Measurements from ENCODE around the gene MUC22. TPM values are rescaled to one million over a fixed set of nuclear protein-coding genes. Genes with fewer than 3 reads are reported as not detected.

The MUC22 gene
- total and polyA plus RNA-seq, 4 donors = 0.02 to 0.11 (median 0.05) TPM

DNA sequence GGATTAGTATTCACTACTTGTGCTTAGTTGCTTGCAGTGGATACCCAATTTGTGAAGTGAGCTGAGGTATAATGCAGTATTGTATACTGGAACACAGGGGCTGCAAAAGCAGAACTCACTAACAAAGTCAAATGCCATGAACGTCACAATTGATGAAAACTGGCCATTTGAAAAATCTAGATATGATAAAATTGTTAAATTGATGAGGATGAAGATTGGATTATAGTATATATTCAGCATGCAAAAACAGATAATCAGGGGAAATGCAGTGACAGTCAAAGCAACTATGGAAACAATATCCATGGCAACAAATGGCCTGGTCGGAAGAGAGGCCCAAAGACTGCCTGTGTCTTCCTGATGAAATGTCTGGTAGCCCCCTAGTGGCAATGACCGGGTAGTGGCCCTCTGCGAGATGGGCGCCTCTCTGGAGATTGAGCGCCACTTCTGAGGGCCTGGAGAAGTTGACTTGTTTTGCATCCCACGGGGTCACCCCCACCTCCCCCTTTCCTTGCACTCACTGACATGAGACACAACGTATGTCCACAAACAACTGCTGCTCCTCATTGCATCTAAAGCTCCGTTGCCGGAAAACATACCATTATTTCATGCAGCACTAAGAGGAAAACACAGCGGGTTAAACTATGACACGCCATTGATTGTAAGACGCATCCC, 58.5 kb downstream of the MUC22 start:
- H3K4me1 ChIP-seq (ENCODE audit: control insufficient read depth in 5 of 5, insufficient read depth in 5 of 5, low read length in 5 of 5) = peaks cover 0 to 15% (median 4%) of the 10 kb centered on the region in 5 donors
- 45 to 46% methylated on average over 13 of the region's 13 CpGs for WGBS, 2 donors
- H3K4me3 ChIP-seq = no peak overlapping the region
- TF ChIP-seq, protein P1, sequence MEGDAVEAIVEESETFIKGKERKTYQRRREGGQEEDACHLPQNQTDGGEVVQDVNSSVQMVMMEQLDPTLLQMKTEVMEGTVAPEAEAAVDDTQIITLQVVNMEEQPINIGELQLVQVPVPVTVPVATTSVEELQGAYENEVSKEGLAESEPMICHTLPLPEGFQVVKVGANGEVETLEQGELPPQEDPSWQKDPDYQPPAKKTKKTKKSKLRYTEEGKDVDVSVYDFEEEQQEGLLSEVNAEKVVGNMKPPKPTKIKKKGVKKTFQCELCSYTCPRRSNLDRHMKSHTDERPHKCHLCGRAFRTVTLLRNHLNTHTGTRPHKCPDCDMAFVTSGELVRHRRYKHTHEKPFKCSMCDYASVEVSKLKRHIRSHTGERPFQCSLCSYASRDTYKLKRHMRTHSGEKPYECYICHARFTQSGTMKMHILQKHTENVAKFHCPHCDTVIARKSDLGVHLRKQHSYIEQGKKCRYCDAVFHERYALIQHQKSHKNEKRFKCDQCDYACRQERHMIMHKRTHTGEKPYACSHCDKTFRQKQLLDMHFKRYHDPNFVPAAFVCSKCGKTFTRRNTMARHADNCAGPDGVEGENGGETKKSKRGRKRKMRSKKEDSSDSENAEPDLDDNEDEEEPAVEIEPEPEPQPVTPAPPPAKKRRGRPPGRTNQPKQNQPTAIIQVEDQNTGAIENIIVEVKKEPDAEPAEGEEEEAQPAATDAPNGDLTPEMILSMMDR (IDR thresholded peaks at IDR 0.05; ENCODE audit: control extremely low read depth, extremely low read depth) = peak; percentile 65
- no peaks in the 10 kb centered on the region for H3K27me3 ChIP-seq (ENCODE audit: control insufficient read depth in 3 of 3, insufficient read depth in 3 of 3, low read length in 2 of 3)
- H3K27ac ChIP-seq (ENCODE audit: low read depth in 1 of 2, low read length in 1 of 2) = no peak overlapping the region
- ATAC-seq (ENCODE audit: insufficient read depth, low FRiP score) (peak; percentile 84), DNase-seq (peak; percentile 81 to 89 (median 87))
- no peaks in the 10 kb centered on the region for H3K36me3 ChIP-seq (ENCODE audit: control insufficient read depth in 4 of 4, insufficient read depth in 4 of 4, low read length in 4 of 4)
- H3K9me3 ChIP-seq (ENCODE audit: control insufficient read depth in 4 of 4, insufficient read depth in 3 of 4, low read length in 3 of 4) = no peaks in the 10 kb centered on the region
- H3K9ac ChIP-seq (ENCODE audit: insufficient read depth in 1 of 2, low read length in 2 of 2) = no peak overlapping the region

DNA sequence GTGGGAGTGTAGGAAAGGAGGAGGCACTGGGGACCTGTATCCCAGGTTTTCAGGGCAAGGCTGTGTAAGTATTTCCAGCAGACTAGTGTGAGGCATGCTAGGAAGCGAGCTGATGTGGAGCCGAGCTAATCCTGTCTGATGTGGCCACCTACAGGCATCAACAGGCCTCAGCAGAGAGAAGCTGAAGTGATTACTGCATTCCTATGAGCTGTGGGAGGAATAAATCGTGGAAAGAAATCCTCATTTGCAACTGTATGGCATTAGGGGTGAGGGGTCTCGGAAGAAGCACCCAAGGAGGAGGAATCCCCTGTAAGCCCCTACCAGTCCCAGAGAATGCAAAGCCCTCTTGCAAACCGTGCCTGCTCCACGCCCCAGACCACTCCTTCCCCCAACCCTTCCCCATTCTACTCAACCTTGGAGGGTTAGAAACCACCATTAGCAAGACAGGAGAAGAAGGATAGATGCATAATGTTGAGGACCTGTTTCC, 60.5 kb downstream of the MUC22 start:
- H3K9me3 ChIP-seq (ENCODE audit: control insufficient read depth in 4 of 4, insufficient read depth in 3 of 4, low read length in 3 of 4) = no peaks in the 10 kb centered on the region
- TF ChIP-seq, protein P1 (IDR thresholded peaks at IDR 0.05; ENCODE audit: control extremely low read depth, extremely low read depth) = no peak
- H3K4me3 ChIP-seq = no peak overlapping the region
- 52 to 77% methylated on average over 6 of the region's 6 CpGs for WGBS, 2 donors
- no peak overlapping the region for H3K27ac ChIP-seq (ENCODE audit: low read depth in 1 of 2, low read length in 1 of 2)
- peaks cover 0 to 15% (median 4%) of the 10 kb centered on the region in 5 donors for H3K4me1 ChIP-seq (ENCODE audit: control insufficient read depth in 5 of 5, insufficient read depth in 5 of 5, low read length in 5 of 5)
- peak; percentile 70 to 84 (median 74) for DNase-seq
- peak; percentile 76 for ATAC-seq (ENCODE audit: insufficient read depth, low FRiP score)
- H3K27me3 ChIP-seq (ENCODE audit: control insufficient read depth in 3 of 3, insufficient read depth in 3 of 3, low read length in 2 of 3) = no peaks in the 10 kb centered on the region
- H3K9ac ChIP-seq (ENCODE audit: insufficient read depth in 1 of 2, low read length in 2 of 2) = no peak overlapping the region
- H3K36me3 ChIP-seq (ENCODE audit: control insufficient read depth in 4 of 4, insufficient read depth in 4 of 4, low read length in 4 of 4) = no peaks in the 10 kb centered on the region

DNA sequence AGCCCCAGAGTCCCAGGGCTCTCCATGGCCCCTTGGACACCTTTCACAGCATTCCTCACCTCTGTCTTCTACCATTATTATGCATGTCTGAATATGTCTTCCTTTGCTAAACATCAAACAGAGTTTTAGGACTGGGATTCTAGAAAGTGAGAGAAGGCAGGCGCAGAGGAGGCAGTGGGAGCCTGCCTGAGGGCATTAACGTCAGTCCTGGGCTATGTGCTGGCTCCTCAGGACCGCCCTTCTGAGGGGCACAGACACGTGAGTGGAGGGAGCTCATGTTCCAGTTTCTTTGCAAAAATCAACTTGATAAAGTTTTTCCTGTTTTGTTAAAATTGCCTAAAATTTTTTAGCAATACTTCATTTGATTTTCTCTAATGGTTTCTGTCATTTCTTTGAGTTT, 64.1 kb downstream of the MUC22 start:
- Histone ChIP-seq H3K4me3 (no peak overlapping the region), H3K36me3 (ENCODE audit: control insufficient read depth in 4 of 4, insufficient read depth in 4 of 4, low read length in 4 of 4) (no peaks in the 10 kb centered on the region)
- WGBS, 2 donors = 90% methylated on average over 4 of the region's 4 CpGs

More for the DNA sequence above, 64.1 kb downstream of the MUC22 start:
- TF ChIP-seq, protein P1 (IDR thresholded peaks at IDR 0.05; ENCODE audit: control extremely low read depth, extremely low read depth) = no peak
- ATAC-seq (ENCODE audit: insufficient read depth, low FRiP score) (no peak), DNase-seq (no peak)
- H3K27me3 ChIP-seq (ENCODE audit: control insufficient read depth in 3 of 3, insufficient read depth in 3 of 3, low read length in 2 of 3) = no peaks in the 10 kb centered on the region
- H3K27ac ChIP-seq (ENCODE audit: low read depth in 1 of 2, low read length in 1 of 2) = no peak overlapping the region
- H3K9me3 ChIP-seq (ENCODE audit: control insufficient read depth in 4 of 4, insufficient read depth in 3 of 4, low read length in 3 of 4) = no peaks in the 10 kb centered on the region
- H3K9ac ChIP-seq (ENCODE audit: insufficient read depth in 1 of 2, low read length in 2 of 2) = no peak overlapping the region
- H3K4me1 ChIP-seq (ENCODE audit: control insufficient read depth in 5 of 5, insufficient read depth in 5 of 5, low read length in 5 of 5) = peaks cover 0 to 18% (median 4%) of the 10 kb centered on the region in 5 donors

Data from lung (tissue), 12 donors.